C4-2B (cell line): ENCODE data around the gene ZC3H7B.

ENCODE experiments used
- H3K27ac ChIP-seq: fragments of 450-650 bp; 2 replicates; pipeline ENCODE4 v1.5.1; 2017
- CTCF ChIP-seq: fragments of 450-650 bp; conservative IDR thresholded peaks from 2 replicates; pipeline ENCODE4 v1.5.1; 2017; ENCODE audit warnings: mild to moderate bottlenecking
- ZFX ChIP-seq: fragments of 450-650 bp; IDR thresholded peaks from 2 replicates; pipeline ENCODE4 v1.6.1; 2017

ZC3H7B gene

GRCh38 chr22:41341990-41342389, 40.7 kb downstream of the ZC3H7B start:
- TF ChIP-seq CTCF, result no peak
- TF ChIP-seq ZFX, result no peak
- no peak overlapping the region for H3K27ac ChIP-seq

- no peak overlapping the region for H3K27ac ChIP-seq
- TF ChIP-seq ZFX (no peak), CTCF (no peak)
Observed at GRCh38 chr22:41343300-41343699, 42.0 kb downstream of the ZC3H7B start.

- TF ChIP-seq ZFX, result no peak
- no peak for TF ChIP-seq CTCF
- no peak overlapping the region for H3K27ac ChIP-seq
Observed at GRCh38 chr22:41343717-41344116, 42.4 kb downstream of the ZC3H7B start.

- TF ChIP-seq ZFX, result no peak
- TF ChIP-seq CTCF, result no peak
- H3K27ac ChIP-seq, result no peak overlapping the region
Observed at GRCh38 chr22:41344189-41344788, 43.0 kb downstream of the ZC3H7B start.

GRCh38 chr22:41345807-41346335, 44.5 kb downstream of the ZC3H7B start:
- H3K27ac ChIP-seq, result no peak overlapping the region
- TF ChIP-seq ZFX, result no peak
- no peak for TF ChIP-seq CTCF

- TF ChIP-seq ZFX (no peak), CTCF (no peak)
- peak overlapping the region; percentile 20 for H3K27ac ChIP-seq
Observed at GRCh38 chr22:41347066-41347859, 45.9 kb downstream of the ZC3H7B start.

- no peak overlapping the region for H3K27ac ChIP-seq
- TF ChIP-seq ZFX (no peak), CTCF (no peak)
Observed at GRCh38 chr22:41348964-41349484, 47.7 kb downstream of the ZC3H7B start.
